Sciatic nerve (tissue), 2 donors: ENCODE measurements around the gene ZBTB47. TPM values are rescaled to one million over a fixed set of nuclear protein-coding genes. Genes with fewer than 3 reads are reported as not detected.

Source experiments
- ATAC-seq: fragments of 200-7000 bp; cut with Tn5 transposase; one replicate; pipeline ENCODE4 v1.9.1; 2020; ENCODE audit warnings: mild to moderate bottlenecking, moderate library complexity
- DNase-seq: peaks from one replicate; pipeline ENCODE4 v3.0.0-alpha.2; 2020; ENCODE audit warnings: low spot score
- intact Hi-C: fragments of 100-400 bp; cut with DNase I; formaldehyde crosslinking; loops from one replicate; pipeline ENCODE4 v1.14.2; 2022
- total RNA-seq: library from RNA; stranded (reverse); fragmentation: NEBNext Ultra II Directional; extraction: Animal tissue kit (Norgen Biotek cat#: 25700); gene quantifications from one replicate; pipeline ENCODE4 v1.2.1, GENCODE V29; 2021
- donor health status: DM: no; HTN: no; CAD: no.
- donor health status: DM: no; HTN: no; CAD: no.

ZBTB47 gene
- total RNA-seq, 1 donor from 2014 or later, result 48.9 TPM

DNA sequence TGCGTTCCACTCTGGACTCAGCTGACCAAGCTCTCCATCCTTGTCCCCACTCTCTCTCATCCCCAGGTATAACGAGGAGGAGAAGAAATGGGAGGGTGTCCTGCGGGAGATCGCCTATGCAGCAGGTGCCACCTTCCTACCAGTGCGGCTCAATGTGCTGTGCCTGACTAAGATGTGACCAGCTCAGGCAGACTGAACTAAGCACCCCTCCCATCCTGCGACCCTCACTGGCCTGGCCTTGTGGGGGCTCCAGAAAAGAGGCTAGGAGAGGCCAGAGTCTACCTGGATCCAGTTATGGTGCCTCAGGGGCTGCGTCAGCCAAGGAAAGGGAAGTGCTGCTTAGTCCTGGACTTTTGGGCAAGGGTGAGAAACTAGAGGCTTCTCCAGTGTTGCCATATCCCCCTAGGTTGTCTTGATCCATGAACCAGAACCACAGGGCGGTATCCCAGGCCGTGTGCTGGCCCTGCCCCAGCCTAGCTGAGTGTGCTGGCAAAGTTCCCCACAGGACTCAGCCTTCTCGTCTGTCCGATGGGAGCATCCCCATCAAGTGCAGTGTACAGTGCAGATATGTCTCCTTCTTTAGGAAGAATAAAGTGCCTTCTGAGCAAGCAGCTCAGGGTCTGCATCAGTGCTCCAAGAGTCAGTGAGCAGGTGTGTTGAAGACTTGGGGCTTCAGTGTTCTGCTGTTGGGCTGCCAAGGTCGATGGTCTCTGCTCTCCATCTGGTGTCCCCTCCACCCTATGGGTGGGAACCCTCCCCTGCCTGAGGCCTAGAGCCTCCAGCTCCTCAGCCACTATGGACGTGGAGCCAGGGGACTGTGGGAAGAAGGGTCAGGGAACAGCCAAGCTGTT is 38.5 kb downstream of the ZBTB47 start:
- no peak for ATAC-seq

DNA sequence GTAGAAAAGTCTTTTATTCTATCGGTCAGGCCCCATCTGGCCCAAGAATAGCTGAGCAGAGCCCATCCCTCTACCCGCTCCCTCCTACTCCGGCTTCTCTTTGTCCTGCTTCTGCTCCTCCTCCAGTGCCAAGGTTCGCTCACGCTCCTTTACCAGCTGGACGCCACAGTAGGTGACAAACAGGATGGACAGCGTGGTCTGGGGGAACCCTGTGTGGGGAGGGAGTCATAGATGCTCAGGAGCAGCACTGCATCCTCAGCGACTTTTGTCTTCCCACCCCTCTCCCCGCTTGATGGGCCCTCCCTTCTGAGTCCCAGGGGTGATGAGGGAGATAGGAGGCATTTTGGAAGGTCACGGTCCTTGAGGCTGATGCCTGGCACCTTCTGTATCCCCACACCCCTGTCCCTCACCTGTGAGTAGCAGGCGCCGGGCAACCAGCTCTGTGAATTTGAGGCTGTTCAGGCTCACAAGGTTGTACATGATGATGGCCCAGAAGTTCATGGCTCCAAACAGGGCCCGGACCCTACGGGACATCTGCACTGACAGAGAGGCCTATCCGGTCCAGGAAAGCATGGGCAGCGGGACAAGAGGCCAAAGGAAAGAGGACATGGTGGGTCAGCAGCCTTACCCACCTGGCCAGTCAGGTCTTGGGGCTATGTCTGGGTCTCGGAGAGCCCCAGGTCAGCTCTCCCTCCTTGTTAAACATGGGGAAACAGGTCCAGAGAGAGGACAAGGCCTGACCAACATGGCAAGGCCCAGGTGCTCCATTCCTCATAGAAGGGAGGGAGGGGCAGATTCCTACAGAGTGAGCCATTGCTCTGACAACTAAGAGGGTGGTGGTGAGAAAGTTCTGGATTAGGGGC is 39.4 kb downstream of the ZBTB47 start:
- intact Hi-C loops, result no loop called here
- ATAC-seq, result peak; percentile 13
- peak; percentile 36 for DNase-seq

More for the DNA sequence above, 38.5 kb downstream of the ZBTB47 start:
- intact Hi-C loops, result no loop called here
- peak; percentile 35 for DNase-seq

- intact Hi-C loops, result no loop called here
- no peak for DNase-seq
- ATAC-seq, result no peak
Observed at GRCh38 chr3:42693530-42693930, 40.0 kb downstream of the ZBTB47 start.

GRCh38 chr3:42694366-42694765 is 40.9 kb downstream of the ZBTB47 start:
- ATAC-seq (no peak), DNase-seq (no peak)
- intact Hi-C loops, result no loop called here

GRCh38 chr3:42696356-42697288 is 43.1 kb downstream of the ZBTB47 start:
- DNase-seq, result no peak
- ATAC-seq, result no peak
- intact Hi-C loops, result no loop called here

GRCh38 chr3:42697289-42698051 is 44.0 kb downstream of the ZBTB47 start:
- DNase-seq, result no peak
- no peak for ATAC-seq
- intact Hi-C loops, result no loop called here

DNA sequence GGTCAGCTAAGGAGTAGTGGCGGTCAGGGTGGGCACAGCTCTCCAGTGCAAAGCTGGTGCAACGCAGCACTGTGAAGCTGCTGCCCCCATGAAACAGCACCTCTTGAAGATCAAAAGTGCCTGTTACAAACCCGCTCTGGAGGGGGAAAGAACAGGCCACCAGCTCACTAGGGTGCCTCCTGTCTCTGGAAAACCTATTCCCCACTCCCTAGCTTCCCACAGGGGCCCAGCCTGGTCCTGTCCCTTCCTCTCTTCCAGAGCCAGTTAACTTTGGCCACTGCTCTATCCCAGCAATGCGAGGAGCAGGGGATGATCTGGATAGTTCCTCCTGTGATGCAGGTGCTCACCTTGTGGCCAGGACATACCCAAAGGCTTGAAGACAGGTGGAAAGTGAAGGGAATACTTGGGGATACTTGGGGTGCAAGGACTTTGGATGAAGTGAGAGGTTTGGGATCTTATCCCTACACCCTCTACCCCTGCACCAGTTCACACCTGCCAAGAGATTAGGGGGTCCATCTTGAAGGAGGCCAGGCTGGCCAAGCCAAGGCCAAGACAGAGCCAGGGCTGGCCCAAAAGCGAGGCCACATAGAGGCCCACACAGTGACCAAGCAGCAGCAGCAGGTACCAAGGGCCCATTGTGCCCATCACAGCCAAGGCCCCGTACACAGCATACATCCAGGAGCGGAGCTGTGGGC is 44.9 kb downstream of the ZBTB47 start:
- intact Hi-C loops, result no loop called here
- ATAC-seq (no peak), DNase-seq (no peak)

GRCh38 chr3:42698911-42699230 is 45.4 kb downstream of the ZBTB47 start:
- ATAC-seq (no peak), DNase-seq (no peak)
- intact Hi-C loops, result no loop called here

DNA sequence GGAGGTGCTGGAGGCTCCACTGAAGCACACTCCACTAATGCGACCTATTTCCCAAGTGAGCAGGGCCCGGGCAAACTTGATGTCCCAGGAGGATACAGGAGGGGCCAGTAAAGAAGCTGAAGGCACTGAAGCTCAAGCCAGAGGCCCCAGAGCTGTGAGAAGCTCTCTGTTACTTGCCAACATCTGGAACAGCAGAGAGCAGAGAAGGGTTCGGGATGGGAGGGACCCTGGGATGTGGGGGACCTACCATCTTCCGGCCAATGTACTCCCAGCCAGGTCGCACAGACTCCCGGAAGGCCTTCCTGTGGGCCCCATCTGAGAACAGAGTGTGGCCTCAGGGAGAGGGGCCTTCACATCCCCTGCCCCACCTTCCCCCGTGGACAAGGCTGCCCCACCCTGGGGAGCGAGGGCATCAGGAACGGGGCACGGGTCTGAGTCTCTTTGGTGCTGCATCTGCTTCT is 46.0 kb downstream of the ZBTB47 start:
- no peak for ATAC-seq
- intact Hi-C loops, result no loop called here
- no peak for DNase-seq

DNA sequence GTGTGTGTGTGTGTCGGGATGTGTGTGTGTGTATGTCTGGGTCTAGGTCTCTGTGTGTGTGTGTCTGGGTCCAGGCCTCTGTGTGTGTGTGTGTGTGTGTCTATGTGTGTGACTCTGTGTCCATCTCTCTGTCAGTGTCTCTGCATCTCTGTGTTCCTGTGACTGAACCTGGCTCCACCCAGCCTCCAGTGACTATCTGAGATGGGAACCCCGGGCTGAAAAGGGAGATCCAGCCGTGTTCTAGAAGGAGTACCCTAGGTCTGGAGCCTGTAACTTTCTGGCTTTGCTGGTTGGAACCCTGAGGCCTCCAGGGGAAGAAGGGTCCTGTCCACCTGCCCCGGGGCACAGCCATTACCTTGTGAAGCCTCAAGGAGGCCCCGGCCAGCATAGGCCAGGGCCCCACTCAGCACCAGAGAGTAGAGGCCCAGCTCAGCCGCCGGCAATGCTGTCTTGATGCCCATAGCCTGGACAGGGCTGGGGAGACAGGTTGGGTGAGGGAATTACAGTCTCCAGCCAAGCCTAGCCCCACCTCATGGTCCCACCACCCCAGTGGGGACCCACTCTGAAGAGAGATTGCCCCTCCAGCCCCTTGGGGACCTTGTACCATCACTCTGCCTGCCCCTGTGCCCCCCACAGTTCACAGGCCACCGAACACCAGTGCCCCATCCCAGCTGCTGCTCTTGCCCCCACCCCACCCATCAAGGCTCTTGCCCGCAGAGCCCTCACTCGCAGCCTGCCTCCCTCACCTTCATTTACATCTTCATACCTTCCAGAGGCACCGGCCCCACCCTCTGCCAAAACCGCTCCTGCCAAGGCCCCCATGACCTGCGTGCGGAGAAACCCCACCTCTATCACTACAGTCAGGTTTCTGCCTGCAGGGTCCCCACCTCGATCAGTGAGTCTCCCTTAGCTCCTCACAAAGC is 47.1 kb downstream of the ZBTB47 start:
- intact Hi-C loops, result no loop called here
- no peak for ATAC-seq
- DNase-seq, result no peak

GRCh38 chr3:42701371-42702065 is 48.0 kb downstream of the ZBTB47 start:
- intact Hi-C loops, result no loop called here
- ATAC-seq (peak; percentile 61), DNase-seq (peak; percentile 71)

DNA sequence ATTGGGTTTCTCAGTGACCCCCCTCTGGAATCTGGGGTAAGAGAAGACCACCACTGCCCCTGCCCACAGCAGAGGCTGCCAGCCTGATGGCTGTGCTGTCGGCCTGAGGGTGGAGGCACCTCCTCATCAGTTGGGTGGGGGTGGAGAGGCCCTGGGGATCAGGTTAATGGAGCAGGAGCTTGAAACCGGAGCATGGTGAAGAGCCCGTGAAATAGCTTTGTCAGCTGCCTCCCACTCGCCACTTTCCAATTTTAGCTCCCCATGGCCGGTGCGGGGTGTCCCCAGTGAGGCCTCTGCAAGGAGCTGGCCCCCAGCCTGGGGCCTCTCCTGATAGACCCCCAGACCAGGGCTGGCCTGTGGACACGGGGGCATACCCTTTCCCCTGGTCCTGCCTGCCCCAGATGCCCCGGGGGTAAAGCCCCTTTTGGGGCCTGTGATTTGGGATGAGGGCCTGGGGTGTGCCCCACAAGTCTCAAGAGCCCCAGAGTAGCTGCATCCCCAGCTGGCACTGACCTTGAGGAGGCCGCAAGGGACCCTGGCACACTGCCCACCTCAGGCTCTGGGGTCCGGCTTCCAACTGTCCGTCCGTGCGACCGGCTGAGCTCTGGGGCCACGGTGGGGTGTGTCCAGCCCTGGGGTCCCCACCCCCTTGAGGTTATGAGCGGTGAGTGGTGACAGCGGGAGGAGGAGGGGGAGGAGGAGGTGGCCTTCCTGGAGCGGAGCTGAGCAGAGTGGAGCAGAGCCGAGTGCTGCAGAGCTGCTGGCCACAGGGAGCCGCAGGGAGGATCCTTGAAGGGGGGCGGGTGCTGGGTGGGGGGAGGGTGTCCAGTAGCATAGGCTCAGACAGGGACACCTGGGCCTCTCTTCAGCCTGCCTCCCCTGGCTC is 48.8 kb downstream of the ZBTB47 start, which contains the start of gene HHATL:
Gene HHATL (minus strand): TSS at position 733 of the 886 bp plus-strand sequence. CDS start 1,972 bp downstream, outside the sequence.
- intact Hi-C loops, result no loop called here
- DNase-seq, result no peak

GRCh38 chr3:42702982-42703694 is 49.6 kb downstream of the ZBTB47 start:
- ATAC-seq (no peak), DNase-seq (no peak)
- intact Hi-C loops, result no loop called here

More for the DNA sequence above, 48.8 kb downstream of the ZBTB47 start, which contains the start of gene HHATL:
- peak; percentile 5 for ATAC-seq

- ATAC-seq (no peak), DNase-seq (no peak)
- intact Hi-C loops, result no loop called here
Observed at GRCh38 chr3:42703695-42704025, 50.2 kb downstream of the ZBTB47 start.
